GM21360 (cell line): Measurements from ENCODE around the gene SRPK3.
"Not testable (repeated sequence)": the region's sequence is repeated elsewhere in the genome, so short reads cannot be mapped to it uniquely, and the experiment has no call there.

Experiments
- ATAC-seq: cut with Tn5 transposase; IDR thresholded peaks from one replicate; pipeline ENCODE4 v1.9.1; 2021; ENCODE audit warnings: mild to moderate bottlenecking, moderate library complexity; ENCODE audit not compliant: unreplicated experiment

The SRPK3 gene

GRCh38 chrX:153780678-153781427, at the start of gene SRPK3:
TSS of gene SRPK3 (plus strand) at chrX:153781041. CDS start at chrX:153781087, 46 bp downstream.
- no peak for ATAC-seq

- no peak for ATAC-seq
Observed at GRCh38 chrX:153731117-153731844, 49.6 kb upstream of the SRPK3 start.

- no peak for ATAC-seq
Observed at GRCh38 chrX:153731845-153732215, 49.0 kb upstream of the SRPK3 start.

- no peak for ATAC-seq
Observed at GRCh38 chrX:153732401-153732800, 48.4 kb upstream of the SRPK3 start.

GRCh38 chrX:153733651-153734240, 47.1 kb upstream of the SRPK3 start:
- no peak for ATAC-seq

- ATAC-seq: no peak
Observed at GRCh38 chrX:153734871-153735270, 46.0 kb upstream of the SRPK3 start.

- no peak for ATAC-seq
Observed at GRCh38 chrX:153735274-153735673, 45.6 kb upstream of the SRPK3 start.

GRCh38 chrX:153736071-153736820, 44.6 kb upstream of the SRPK3 start:
- ATAC-seq: no peak

- ATAC-seq: no peak
Observed at GRCh38 chrX:153736871-153737441, 43.9 kb upstream of the SRPK3 start.

GRCh38 chrX:153738056-153738605, 42.7 kb upstream of the SRPK3 start:
- ATAC-seq: no peak

- no peak for ATAC-seq
Observed at GRCh38 chrX:153739754-153740486, 40.9 kb upstream of the SRPK3 start.

GRCh38 chrX:153740631-153741222, 40.1 kb upstream of the SRPK3 start:
- no peak for ATAC-seq

GRCh38 chrX:153741446-153741845, 39.4 kb upstream of the SRPK3 start:
- ATAC-seq: no peak

- not testable (repeated sequence) for ATAC-seq
Observed at GRCh38 chrX:153742111-153742510, 38.7 kb upstream of the SRPK3 start.

- not testable (repeated sequence) for ATAC-seq
Observed at GRCh38 chrX:153742796-153743467, 37.9 kb upstream of the SRPK3 start.

GRCh38 chrX:153743468-153744209, 37.2 kb upstream of the SRPK3 start:
- not testable (repeated sequence) for ATAC-seq

GRCh38 chrX:153744210-153745066, 36.4 kb upstream of the SRPK3 start:
- ATAC-seq: no peak
